ENCODE measurements around the gene ATP10B.

- TF ChIP-seq CTCF (IDR thresholded peaks at IDR 0.05; ENCODE audit: poor library complexity, severe bottlenecking) (no peak), EP300 (conservative IDR thresholded peaks at IDR 0.05; ENCODE audit: poor library complexity, severe bottlenecking) (no peak), EZH2 (IDR thresholded peaks at IDR 0.05; ENCODE audit: borderline replicate concordance, insufficient read depth, low read length, poor library complexity, severe bottlenecking) (no peak), POLR2AphosphoS5 (IDR thresholded peaks at IDR 0.05) (no peak), MXI1 (conservative IDR thresholded peaks at IDR 0.05; ENCODE audit: poor library complexity, severe bottlenecking) (no peak), REST (IDR thresholded peaks at IDR 0.05; ENCODE audit: borderline replicate concordance) (no peak), SMC3 (conservative IDR thresholded peaks at IDR 0.05; ENCODE audit: poor library complexity) (no peak), TAF1 (IDR thresholded peaks at IDR 0.05; ENCODE audit: low read depth) (no peak), RAD21 (conservative IDR thresholded peaks at IDR 0.05) (no peak)
Observed at GRCh38 chr5:160770718-160771117, 81.3 kb downstream of the ATP10B start.

Measured in neural cell (in vitro differentiated cells).